Erythroblast (primary cell): Measurements from ENCODE around the gene DGKH.

Experiments
- GATA1 ChIP-seq: IDR thresholded peaks from 2 replicates; pipeline ENCODE4 v1.6.1; 2011; ENCODE audit warnings: low read depth, mild to moderate bottlenecking, control low read depth, low read length, moderate library complexity
- POLR2A ChIP-seq: IDR thresholded peaks from 2 replicates; pipeline ENCODE4 v1.6.1; 2011; ENCODE audit warnings: mild to moderate bottlenecking, low read length

DNA sequence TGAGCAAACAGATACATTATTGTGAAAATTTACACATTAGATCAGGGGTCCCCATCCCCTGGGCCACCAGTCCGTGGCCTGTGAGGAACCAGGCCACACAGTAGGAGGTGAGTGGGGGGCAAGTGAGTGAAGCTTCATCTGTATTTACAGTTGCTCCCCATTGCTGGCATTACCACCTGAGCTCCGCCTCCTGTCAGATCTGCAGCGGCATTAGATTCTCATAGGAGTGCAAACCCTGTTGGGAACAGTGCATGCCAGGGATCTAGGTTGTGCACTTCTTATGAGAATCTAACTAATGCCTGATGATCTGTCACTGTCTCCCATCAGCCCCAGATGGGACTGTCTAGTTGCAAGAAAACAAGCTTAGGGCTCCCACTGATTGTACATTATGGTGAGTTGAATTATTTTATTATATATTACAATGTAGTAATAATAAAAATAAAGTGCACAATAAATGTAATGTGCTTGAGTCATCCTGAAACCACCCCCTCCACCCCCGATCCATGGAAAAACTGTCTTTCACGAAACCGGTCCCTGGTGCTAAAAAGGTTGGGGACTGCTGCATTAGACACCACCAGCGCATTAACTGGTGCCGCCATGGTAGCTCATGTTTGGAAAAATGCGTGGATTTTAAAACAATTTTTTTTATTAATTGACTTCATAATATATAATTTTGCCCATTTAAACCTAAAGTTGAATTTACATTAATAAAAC is 51.7 kb downstream of the DGKH start:
- TF ChIP-seq POLR2A (no peak), GATA1 (no peak)
